Panc1 (cell line): ENCODE results near the gene MICA. TPM values are rescaled to one million over a fixed set of nuclear protein-coding genes. Genes with fewer than 3 reads are reported as not detected.

ENCODE experiments used
- ATAC-seq: fragments of 200-7000 bp; cut with Tn5 transposase; 2 replicates; pipeline ENCODE4 v1.9.1; 2020; ENCODE audit warnings: mild to moderate bottlenecking, moderate library complexity
- BruUV-seq: library from RNA; stranded (reverse); fragments of 400-500 nt; replicated peaks from 2 replicates; lab custom pipeline; 2021; lab: Mats Ljungman, UMichigan
- CTCF ChIA-PET: fragments of 300-600 bp; sonication (Branson Sonifier 250); formaldehyde crosslinking; loops from one replicate; lab custom pipeline; 2022; ENCODE audit warnings: antibody characterized with exemption; lab: Charles Lee
- POLR2A ChIA-PET: fragments of 300-600 bp; sonication (Branson Sonifier 250); formaldehyde crosslinking; loops from one replicate; lab custom pipeline; 2022; ENCODE audit warnings: antibody characterized with exemption; lab: Charles Lee
- DNase-seq: peaks from one replicate; pipeline ENCODE4 v3.0.0-alpha.2; 2010; ENCODE audit warnings: low read depth, low spot score
- H3K27ac ChIP-seq: 2 replicates; pipeline ENCODE4 v1.5.1; 2011; ENCODE audit warnings: mild to moderate bottlenecking, low read length, inconsistent platforms
- H3K27me3 ChIP-seq: fragments of 200-500 bp; sonication (Bioruptor generic); 2 replicates; pipeline ENCODE4 v1.6.0; 2014; ENCODE audit warnings: low read length, inconsistent platforms; ENCODE audit not compliant: control insufficient read depth, insufficient read depth
- H3K36me3 ChIP-seq: fragments of 200-500 bp; sonication (Bioruptor generic); 2 replicates; pipeline ENCODE4 v1.5.1; 2014; ENCODE audit warnings: inconsistent platforms, mild to moderate bottlenecking, low read length, moderate library complexity; ENCODE audit not compliant: control insufficient read depth, insufficient read depth
- H3K4me1 ChIP-seq: 2 replicates; pipeline ENCODE4 v1.5.1; 2011; ENCODE audit warnings: inconsistent platforms, mild to moderate bottlenecking, low read length, moderate library complexity; ENCODE audit not compliant: control insufficient read depth, insufficient read depth
- H3K4me3 ChIP-seq, 2 experiments: 2 replicates each; pipeline ENCODE4 v1.5.1; 2011 to 2012; ENCODE audit warnings: low read depth in 2 of 2, low read length in 2 of 2, mild to moderate bottlenecking in 2 of 2, inconsistent platforms in 1 of 2, moderate library complexity in 1 of 2
- H3K9me3 ChIP-seq: fragments of 200-500 bp; sonication (Bioruptor generic); 2 replicates; pipeline ENCODE4 v1.5.1; 2014; ENCODE audit warnings: low read depth, mild to moderate bottlenecking, inconsistent platforms, low read length, moderate library complexity; ENCODE audit not compliant: control insufficient read depth, insufficient read depth
- POLR2AphosphoS5 ChIP-seq: IDR thresholded peaks from 2 replicates; pipeline ENCODE4 v1.6.1; 2012; ENCODE audit warnings: mild to moderate bottlenecking, low read depth, low read length, moderate library complexity
- SIN3A ChIP-seq: IDR thresholded peaks from 2 replicates; pipeline ENCODE4 v1.6.1; 2012; ENCODE audit warnings: low read depth, mild to moderate bottlenecking, low read length, moderate library complexity, borderline replicate concordance; ENCODE audit not compliant: insufficient read depth
- TCF7L2 ChIP-seq: IDR thresholded peaks from 2 replicates; pipeline ENCODE4 v1.6.1; 2011; ENCODE audit warnings: mild to moderate bottlenecking, low read depth, low read length, inconsistent platforms
- in situ Hi-C: cut with HindIII; loops from 2 replicates; pipeline ENCODE4 v1.10.0; 2016; ENCODE audit warnings: low sequenced_read_pairs, low pct_unique_long_range_greater_than_20kb
- intact Hi-C: fragments of 100-400 bp; cut with micrococcal nuclease; formaldehyde crosslinking; loops from one replicate; pipeline ENCODE4 v1.10.0; 2022; ENCODE audit not compliant: unreplicated experiment
- total RNA-seq: library from RNA; stranded (reverse); gene quantifications from one replicate; pipeline ENCODE4 v1.2.1, GENCODE V29; 2021; ENCODE audit not compliant: unreplicated experiment
- TF ChIP-seq, protein P1 (sequence below), 2 experiments: IDR thresholded peaks; 2 replicates each; pipeline ENCODE4 v1.6.1; 2011 to 2012; ENCODE audit warnings: low read depth in 2 of 2, control low read depth in 1 of 2, low read length in 1 of 2, mild to moderate bottlenecking in 1 of 2, moderate library complexity in 1 of 2; ENCODE audit not compliant: insufficient read depth in 1 of 2
- TF ChIP-seq, protein P2 (sequence below): fragments of 450-650 bp; IDR thresholded peaks from 2 replicates; pipeline ENCODE4 v1.5.1; 2017; ENCODE audit warnings: mild to moderate bottlenecking

Gene MICA
- total RNA-seq, 1 experiment from 2014 or later: 33.9 TPM

DNA sequence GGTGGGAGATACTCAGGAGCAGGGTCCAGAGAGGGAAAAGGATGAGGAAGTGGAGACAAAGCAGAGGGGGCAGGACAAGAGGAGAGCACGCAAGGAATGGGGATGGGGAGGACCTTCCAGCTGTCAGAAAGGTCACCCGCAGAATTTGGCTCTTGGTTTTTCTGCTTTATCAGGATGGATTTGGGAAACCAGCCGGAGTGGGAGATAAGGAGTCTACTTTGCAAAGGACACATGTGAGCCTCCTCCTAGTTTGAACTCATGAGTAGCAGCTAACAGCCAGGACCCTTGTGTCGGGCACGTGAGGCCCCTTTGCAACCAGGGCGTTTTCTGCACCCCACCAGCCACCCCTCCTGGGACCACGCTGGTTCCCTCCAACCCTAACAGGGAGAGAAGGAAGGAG is 7.6 kb upstream of the MICA start:
- intact Hi-C loops: no loop called here
- Histone ChIP-seq H3K4me1 (no peaks in the 10 kb centered on the region; the same call in none of the 2 replicates), H3K9me3 (no peaks in the 10 kb centered on the region), H3K27me3 (no peaks in the 10 kb centered on the region), H3K4me3 (no peak overlapping the region), H3K36me3 (no peaks in the 10 kb centered on the region; the same call in 1 of the 2 replicates), H3K27ac (no peak overlapping the region)
- in situ Hi-C loops: no loop called here
- no peak for DNase-seq
- no peak for ATAC-seq
- POLR2A ChIA-PET: no interaction called here
- TF ChIP-seq TCF7L2 (no peak), POLR2AphosphoS5 (no peak), SIN3A (no peak)
- TF ChIP-seq, protein P1, sequence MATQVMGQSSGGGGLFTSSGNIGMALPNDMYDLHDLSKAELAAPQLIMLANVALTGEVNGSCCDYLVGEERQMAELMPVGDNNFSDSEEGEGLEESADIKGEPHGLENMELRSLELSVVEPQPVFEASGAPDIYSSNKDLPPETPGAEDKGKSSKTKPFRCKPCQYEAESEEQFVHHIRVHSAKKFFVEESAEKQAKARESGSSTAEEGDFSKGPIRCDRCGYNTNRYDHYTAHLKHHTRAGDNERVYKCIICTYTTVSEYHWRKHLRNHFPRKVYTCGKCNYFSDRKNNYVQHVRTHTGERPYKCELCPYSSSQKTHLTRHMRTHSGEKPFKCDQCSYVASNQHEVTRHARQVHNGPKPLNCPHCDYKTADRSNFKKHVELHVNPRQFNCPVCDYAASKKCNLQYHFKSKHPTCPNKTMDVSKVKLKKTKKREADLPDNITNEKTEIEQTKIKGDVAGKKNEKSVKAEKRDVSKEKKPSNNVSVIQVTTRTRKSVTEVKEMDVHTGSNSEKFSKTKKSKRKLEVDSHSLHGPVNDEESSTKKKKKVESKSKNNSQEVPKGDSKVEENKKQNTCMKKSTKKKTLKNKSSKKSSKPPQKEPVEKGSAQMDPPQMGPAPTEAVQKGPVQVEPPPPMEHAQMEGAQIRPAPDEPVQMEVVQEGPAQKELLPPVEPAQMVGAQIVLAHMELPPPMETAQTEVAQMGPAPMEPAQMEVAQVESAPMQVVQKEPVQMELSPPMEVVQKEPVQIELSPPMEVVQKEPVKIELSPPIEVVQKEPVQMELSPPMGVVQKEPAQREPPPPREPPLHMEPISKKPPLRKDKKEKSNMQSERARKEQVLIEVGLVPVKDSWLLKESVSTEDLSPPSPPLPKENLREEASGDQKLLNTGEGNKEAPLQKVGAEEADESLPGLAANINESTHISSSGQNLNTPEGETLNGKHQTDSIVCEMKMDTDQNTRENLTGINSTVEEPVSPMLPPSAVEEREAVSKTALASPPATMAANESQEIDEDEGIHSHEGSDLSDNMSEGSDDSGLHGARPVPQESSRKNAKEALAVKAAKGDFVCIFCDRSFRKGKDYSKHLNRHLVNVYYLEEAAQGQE (IDR thresholded peaks at IDR 0.05; ENCODE audit: insufficient read depth in 1 of 2, low read depth in 2 of 2, low read length in 1 of 2): no peak
- TF ChIP-seq, protein P2, sequence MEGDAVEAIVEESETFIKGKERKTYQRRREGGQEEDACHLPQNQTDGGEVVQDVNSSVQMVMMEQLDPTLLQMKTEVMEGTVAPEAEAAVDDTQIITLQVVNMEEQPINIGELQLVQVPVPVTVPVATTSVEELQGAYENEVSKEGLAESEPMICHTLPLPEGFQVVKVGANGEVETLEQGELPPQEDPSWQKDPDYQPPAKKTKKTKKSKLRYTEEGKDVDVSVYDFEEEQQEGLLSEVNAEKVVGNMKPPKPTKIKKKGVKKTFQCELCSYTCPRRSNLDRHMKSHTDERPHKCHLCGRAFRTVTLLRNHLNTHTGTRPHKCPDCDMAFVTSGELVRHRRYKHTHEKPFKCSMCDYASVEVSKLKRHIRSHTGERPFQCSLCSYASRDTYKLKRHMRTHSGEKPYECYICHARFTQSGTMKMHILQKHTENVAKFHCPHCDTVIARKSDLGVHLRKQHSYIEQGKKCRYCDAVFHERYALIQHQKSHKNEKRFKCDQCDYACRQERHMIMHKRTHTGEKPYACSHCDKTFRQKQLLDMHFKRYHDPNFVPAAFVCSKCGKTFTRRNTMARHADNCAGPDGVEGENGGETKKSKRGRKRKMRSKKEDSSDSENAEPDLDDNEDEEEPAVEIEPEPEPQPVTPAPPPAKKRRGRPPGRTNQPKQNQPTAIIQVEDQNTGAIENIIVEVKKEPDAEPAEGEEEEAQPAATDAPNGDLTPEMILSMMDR: no peak
- CTCF ChIA-PET: no interaction called here
- no TSS peak for BruUV-seq

DNA sequence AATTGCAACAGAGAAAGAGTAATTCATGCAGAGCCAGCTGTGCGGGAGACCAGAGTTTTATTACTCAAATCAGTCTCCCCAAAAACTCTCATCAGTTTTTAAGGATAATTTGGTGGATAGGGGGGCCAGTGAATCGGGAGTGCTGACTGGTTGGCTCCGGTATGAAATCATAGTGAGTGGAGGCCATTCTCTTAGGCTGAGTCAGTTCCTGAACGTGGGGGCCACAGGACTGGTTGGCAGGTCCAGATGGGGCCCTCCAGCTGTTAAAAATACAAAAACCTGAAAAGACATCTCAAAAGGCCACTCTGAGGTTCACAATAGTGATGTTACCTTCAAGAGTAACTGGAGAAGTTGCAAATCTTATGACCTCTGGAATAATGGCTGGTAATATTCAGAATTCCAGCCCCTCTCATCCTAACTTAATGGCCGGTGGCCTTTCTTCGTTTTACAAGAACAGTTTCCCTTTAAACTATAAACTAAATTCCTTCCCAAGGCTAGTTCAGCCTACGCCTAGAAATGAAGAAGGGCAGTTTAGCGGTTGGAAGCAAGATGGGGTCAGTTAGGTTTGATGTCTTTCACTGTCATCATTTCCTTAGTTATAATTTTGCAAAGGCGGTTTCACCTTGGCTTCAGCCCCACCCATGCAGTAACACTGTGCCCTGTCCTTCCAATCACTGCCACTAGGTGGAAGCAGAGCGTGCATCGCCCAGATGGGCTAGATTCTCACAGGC is 6.8 kb upstream of the MICA start:
- BruUV-seq: no TSS peak
- peak overlapping the region; percentile 59; the same call in 1 of the 2 replicates for H3K27ac ChIP-seq
- H3K36me3 ChIP-seq: no peaks in the 10 kb centered on the region; the same call in 1 of the 2 replicates
- TF ChIP-seq, protein P2: peak; percentile 84
- no peak for TF ChIP-seq TCF7L2
- no peaks in the 10 kb centered on the region; the same call in none of the 2 replicates for H3K4me1 ChIP-seq
- peak; percentile 57 for ATAC-seq
- ChIA-PET POLR2A (no interaction called here), CTCF (interaction anchor here (1.4 kb wide), 1 partner anchor 46 kb away, joined by 13 read pairs; no protein-coding TSS in a partner anchor)
- intact Hi-C loops: no loop called here
- peak; percentile 85 for DNase-seq
- peak overlapping the region; percentile 15 to 45; a peak in 2 of 4 replicates for H3K4me3 ChIP-seq
- in situ Hi-C loops: no loop called here
- no peaks in the 10 kb centered on the region for H3K9me3 ChIP-seq
- H3K27me3 ChIP-seq: no peaks in the 10 kb centered on the region
